Gastrocnemius medialis (tissue), 4 donors: ENCODE data around the gene NUP214.

ENCODE experiments used
- CTCF ChIP-seq, 5 experiments: fragments of 450-650 bp in 3 of 5; fragments of 200-600 bp in 2 of 5; sonication (generic) in 2 of 5; IDR thresholded peaks in 4 of 5; conservative IDR thresholded peaks in 1 of 5; 1 replicate in 4 of 5; 2 replicates in 1 of 5; pipeline ENCODE4 v1.5.1; 2016 to 2019; ENCODE audit warnings: antibody characterized with exemption in 5 of 5, mild to moderate bottlenecking in 3 of 5, moderate library complexity in 3 of 5
- POLR2A ChIP-seq, 2 donors: fragments of 450-650 bp; IDR thresholded peaks; one replicate each; pipeline ENCODE4 v1.6.1; 2017; ENCODE audit warnings: antibody characterized with exemption in 2 of 2, mild to moderate bottlenecking in 2 of 2, moderate library complexity in 2 of 2

- TF ChIP-seq CTCF (IDR thresholded peaks at IDR 0.05 in 4 of 5, conservative IDR thresholded peaks at IDR 0.05 in 1 of 5) (no peak), POLR2A (IDR thresholded peaks at IDR 0.05) (no peak)
These were observed 20.8 kb downstream of the NUP214 start for GRCh38 chr9:131146186-131146585.
